Left cardiac atrium (tissue), 4 donors: ENCODE measurements around the gene SYT3. TPM values are rescaled to one million over a fixed set of nuclear protein-coding genes. Genes with fewer than 3 reads are reported as not detected.
"Not testable (repeated sequence)": the region's sequence is repeated elsewhere in the genome, so short reads cannot be mapped to it uniquely, and the experiment has no call there.

ENCODE experiments used
- ATAC-seq, 2 donors: fragments of 200-7000 bp; cut with Tn5 transposase; one replicate each; pipeline ENCODE4 v1.9.1; 2020; ENCODE audit warnings: mild to moderate bottlenecking in 2 of 2, moderate library complexity in 2 of 2
- DNase-seq: peaks from one replicate; pipeline ENCODE4 v3.0.0-alpha.2; 2020
- intact Hi-C, 2 donors: fragments of 100-400 bp; cut with DNase I; formaldehyde crosslinking; loops; one replicate each; pipeline versions ENCODE4 v1.14.1 to v1.15.1; 2022 to 2023
- total RNA-seq, 2 donors: library from RNA; stranded (reverse); fragmentation: NEBNext Ultra II Directional; extraction: Animal tissue kit (Norgen Biotek cat#: 25700); gene quantifications; one replicate each; pipeline ENCODE4 v1.2.1, GENCODE V29; 2021
- donor health status: DM: no; HTN: yes; CAD: no.
- donor health status: DM: no; HTN: yes; CAD: no; lungs with severe emphysema.
- donor health status: DM: yes; HTN: yes; CAD: no.
- donor health status: Dilated cardiomyopathy.

The SYT3 gene
- total RNA-seq, 2 donors from 2014 or later = 0.24 to 0.52 TPM

GRCh38 chr19:50645107-50645506, 5.4 kb upstream of the SYT3 start:
- ATAC-seq (no peak), DNase-seq (no peak)
- intact Hi-C loops = no loop called here

- intact Hi-C loops = no loop called here
- ATAC-seq = no peak
- DNase-seq = no peak
These were observed 4.7 kb upstream of the SYT3 start for GRCh38 chr19:50644315-50644915.

GRCh38 chr19:50640368-50640767, 687 bp upstream of the SYT3 start:
- DNase-seq (no peak), ATAC-seq (no peak)
- intact Hi-C loops = no loop called here

GRCh38 chr19:50638600-50638999, 1.1 kb downstream of the SYT3 start:
- intact Hi-C loops = loop anchor here in 1 of 2 donors (5.0 kb wide), 1 partner anchor 101 kb away; no protein-coding TSS in a partner anchor
- ATAC-seq = no peak
- DNase-seq = no peak

GRCh38 chr19:50636317-50637085, 3.2 kb downstream of the SYT3 start:
- DNase-seq (no peak), ATAC-seq (no peak)
- intact Hi-C loops = loop anchor here in 1 of 2 donors (5.0 kb wide), 1 partner anchor 99 kb away; no protein-coding TSS in a partner anchor

- ATAC-seq (no peak), DNase-seq (no peak)
- intact Hi-C loops = no loop called here
These were observed 5.7 kb downstream of the SYT3 start for GRCh38 chr19:50633973-50634372.

- no peak for ATAC-seq
These were observed 6.3 kb downstream of the SYT3 start for GRCh38 chr19:50633359-50633758.

GRCh38 chr19:50632151-50632835, 7.4 kb downstream of the SYT3 start:
- no peak for DNase-seq
- no peak for ATAC-seq
- intact Hi-C loops = no loop called here

More at GRCh38 chr19:50633359-50633758, 6.3 kb downstream of the SYT3 start:
- intact Hi-C loops = no loop called here
- no peak for DNase-seq

- DNase-seq = no peak
- no peak for ATAC-seq
These were observed 9.9 kb downstream of the SYT3 start for GRCh38 chr19:50629801-50630200.

GRCh38 chr19:50629194-50629593, 10.5 kb downstream of the SYT3 start:
- DNase-seq (no peak), ATAC-seq (no peak)
- intact Hi-C loops = no loop called here

More at GRCh38 chr19:50629801-50630200, 9.9 kb downstream of the SYT3 start:
- intact Hi-C loops = no loop called here

- DNase-seq = no peak
- intact Hi-C loops = no loop called here
- ATAC-seq = no peak
These were observed 11.1 kb downstream of the SYT3 start for GRCh38 chr19:50628551-50628950.

GRCh38 chr19:50628146-50628545, 11.5 kb downstream of the SYT3 start:
- no peak for DNase-seq
- ATAC-seq = no peak
- intact Hi-C loops = no loop called here

GRCh38 chr19:50626795-50627194, 12.9 kb downstream of the SYT3 start:
- ATAC-seq = no peak
- no peak for DNase-seq
- intact Hi-C loops = no loop called here

- intact Hi-C loops = no loop called here
- DNase-seq (no peak), ATAC-seq (no peak)
These were observed 13.7 kb downstream of the SYT3 start for GRCh38 chr19:50626011-50626410.

- DNase-seq (no peak), ATAC-seq (no peak)
- intact Hi-C loops = no loop called here
These were observed 14.6 kb downstream of the SYT3 start for GRCh38 chr19:50624949-50625600.

GRCh38 chr19:50620394-50620906, 19.2 kb downstream of the SYT3 start:
- ATAC-seq, intact Hi-C loops, DNase-seq: not testable (repeated sequence)

- ATAC-seq = not testable (repeated sequence)
These were observed 20.5 kb downstream of the SYT3 start for GRCh38 chr19:50619184-50619583.

GRCh38 chr19:50618379-50618778, 21.3 kb downstream of the SYT3 start:
- ATAC-seq, DNase-seq, intact Hi-C loops: not testable (repeated sequence)

More at GRCh38 chr19:50619184-50619583, 20.5 kb downstream of the SYT3 start:
- DNase-seq, intact Hi-C loops: not testable (repeated sequence)
